Endothelial cell of umbilical vein (primary cell): Measurements from ENCODE around the gene SULT1C4. TPM values are rescaled to one million over a fixed set of nuclear protein-coding genes. Genes with fewer than 3 reads are reported as not detected.

ENCODE experiments used
- BruUV-seq: library from RNA; stranded (reverse); fragments of 400-500 nt; replicated peaks from 2 replicates; lab custom pipeline; 2021; lab: Mats Ljungman, UMichigan
- CTCF ChIA-PET: fragments of 300-600, 350-600 bp; sonication (Branson Sonifier 250); formaldehyde crosslinking; loops from one replicate; lab custom pipeline; 2021; ENCODE audit warnings: antibody characterized with exemption, inconsistent platforms; lab: Charles Lee
- POLR2A ChIA-PET: fragments of 300-600, 350-600 bp; sonication (Branson Sonifier 250); formaldehyde crosslinking; loops from one replicate; lab custom pipeline; 2021; ENCODE audit warnings: antibody characterized with exemption, inconsistent platforms; lab: Charles Lee
- DNase-seq: peaks from one replicate; pipeline ENCODE4 v3.0.0-alpha.2; 2011; ENCODE audit warnings: low read depth, low spot score
- FAIRE-seq: peaks from 2 replicates; lab custom pipeline; 2011; peaks lifted over from hg19 to GRCh38; lab: Jason Lieb, UNC
- H2AFZ ChIP-seq: 2 replicates; pipeline ENCODE4 v1.6.0; 2012; ENCODE audit warnings: low read depth, low read length, control low read depth, inconsistent platforms
- H3K27ac ChIP-seq: 2 replicates; pipeline ENCODE4 v1.5.1; 2011; ENCODE audit warnings: low read depth, mild to moderate bottlenecking, control low read depth, low read length, moderate library complexity; ENCODE audit not compliant: insufficient read depth
- H3K27me3 ChIP-seq, 2 experiments: 2 replicates each; pipeline versions ENCODE4 v1.6.0 to v1.6.1; 2011; ENCODE audit warnings: low read length in 2 of 2, mixed read lengths in 1 of 2; ENCODE audit not compliant: control insufficient read depth in 2 of 2, insufficient read depth in 2 of 2
- H3K36me3 ChIP-seq, 2 experiments: 2 replicates in 1 of 2; 3 replicates in 1 of 2; pipeline ENCODE4 v1.5.1; 2011; ENCODE audit warnings: low read length in 2 of 2, mild to moderate bottlenecking in 1 of 2, moderate library complexity in 1 of 2; ENCODE audit not compliant: control insufficient read depth in 2 of 2, insufficient read depth in 2 of 2; ENCODE audit errors: extremely low read depth in 1 of 2
- H3K4me1 ChIP-seq: 3 replicates; pipeline ENCODE4 v1.5.1; 2011; ENCODE audit warnings: mild to moderate bottlenecking, low read length; ENCODE audit not compliant: control insufficient read depth, insufficient read depth; ENCODE audit errors: extremely low read depth
- H3K4me2 ChIP-seq: 2 replicates; pipeline ENCODE4 v1.6.1; 2011; ENCODE audit warnings: low read length, control low read depth, mixed read lengths; ENCODE audit not compliant: insufficient read depth
- H3K4me3 ChIP-seq, 3 experiments: fragments of 200-600 bp in 1 of 3; sonication (generic), shearing (Covaris generic) in 1 of 3; replicated peaks in 1 of 3; 2 replicates each; pipeline ENCODE4 v1.5.1; 2011 to 2016; ENCODE audit warnings: control low read depth in 3 of 3, low read length in 3 of 3, mild to moderate bottlenecking in 2 of 3, inconsistent platforms in 1 of 3, low read depth in 1 of 3, moderate library complexity in 1 of 3; ENCODE audit not compliant: insufficient read depth in 1 of 3
- H3K79me2 ChIP-seq: 2 replicates; pipeline ENCODE4 v1.6.0; 2012; ENCODE audit warnings: low read length, inconsistent platforms; ENCODE audit not compliant: control insufficient read depth, insufficient read depth
- H3K9ac ChIP-seq: replicated peaks from 2 replicates; pipeline ENCODE3; 2011; ENCODE audit warnings: low read length, control low read depth; ENCODE audit not compliant: insufficient read depth; ENCODE audit errors: extremely low read depth
- H3K9me1 ChIP-seq: replicated peaks from 3 replicates; pipeline ENCODE4 v1.6.0; 2011; ENCODE audit warnings: mild to moderate bottlenecking, low read length; ENCODE audit not compliant: control insufficient read depth, insufficient read depth; ENCODE audit errors: extremely low read depth
- H3K9me3 ChIP-seq: replicated peaks from 2 replicates; pipeline ENCODE4 v1.5.1; 2012; ENCODE audit warnings: low read length, inconsistent platforms; ENCODE audit not compliant: control insufficient read depth, insufficient read depth
- H4K20me1 ChIP-seq: replicated peaks from 2 replicates; pipeline ENCODE3; 2011; ENCODE audit warnings: mild to moderate bottlenecking, low read length; ENCODE audit not compliant: control insufficient read depth, insufficient read depth; ENCODE audit errors: extremely low read depth
- CTCF ChIP-seq, 2 donors: IDR thresholded peaks; 1 replicate in 1 of 2; 2 replicates in 1 of 2; pipeline ENCODE4 v1.5.1; 2011; ENCODE audit warnings: low read length in 2 of 2, mild to moderate bottlenecking in 2 of 2, moderate library complexity in 2 of 2, control low read depth in 1 of 2, inconsistent platforms in 1 of 2, low read depth in 1 of 2; ENCODE audit not compliant: insufficient read depth in 1 of 2; ENCODE audit errors: extremely low read depth in 1 of 2
- EZH2 ChIP-seq: IDR thresholded peaks from 2 replicates; pipeline ENCODE4 v1.6.1; 2012; ENCODE audit warnings: borderline replicate concordance, low read depth, mild to moderate bottlenecking, moderate library complexity, low read length, inconsistent platforms; ENCODE audit not compliant: severe bottlenecking
- FOS ChIP-seq: IDR thresholded peaks from 2 replicates; pipeline ENCODE4 v1.6.1; 2011; ENCODE audit warnings: mild to moderate bottlenecking, low read length, moderate library complexity, borderline replicate concordance; ENCODE audit not compliant: insufficient read depth
- GATA2 ChIP-seq: IDR thresholded peaks from 2 replicates; pipeline ENCODE4 v1.7.0; 2011; ENCODE audit warnings: low read depth, mild to moderate bottlenecking, moderate library complexity, mixed read lengths, low read length; ENCODE audit not compliant: insufficient read length, insufficient read depth
- JUN ChIP-seq: IDR thresholded peaks from 2 replicates; pipeline ENCODE4 v1.6.1; 2011; ENCODE audit warnings: borderline replicate concordance, low read depth; ENCODE audit not compliant: insufficient read length, insufficient read depth
- MAX ChIP-seq: IDR thresholded peaks from 2 replicates; pipeline ENCODE4 v1.6.1; 2011; ENCODE audit not compliant: insufficient read depth, insufficient read length
- MYC ChIP-seq: IDR thresholded peaks from one replicate; pipeline ENCODE4 v1.6.1; 2011; ENCODE audit warnings: mild to moderate bottlenecking, low read depth, low read length
- POLR2A ChIP-seq: IDR thresholded peaks from 2 replicates; pipeline ENCODE4 v1.6.1; 2012; ENCODE audit warnings: low read depth, mild to moderate bottlenecking, control low read depth, low read length
- POLR2AphosphoS5 ChIP-seq: IDR thresholded peaks from 2 replicates; pipeline ENCODE4 v1.6.1; 2012; ENCODE audit warnings: low read depth, mild to moderate bottlenecking, control low read depth, low read length, moderate library complexity; ENCODE audit not compliant: insufficient read depth
- dilution Hi-C: fragments of 300-500 bp; cut with MboI; formaldehyde crosslinking; loops from one replicate; pipeline ENCODE4 v1.15.0; 2019; ENCODE audit warnings: low sequenced_read_pairs; ENCODE audit not compliant: extremely low pct_ligation_motif_present
- intact Hi-C: fragments of 100-400 bp; cut with micrococcal nuclease; formaldehyde crosslinking; loops from one replicate; pipeline ENCODE4 v1.10.0; 2022
- polyA plus RNA-seq, 4 experiments: library from polyadenylated mRNA; depleted of rRNA in 3 of 4; stranded (reverse) in 3 of 4; unstranded in 1 of 4; fragments of >200 nt; gene quantifications; 2 replicates each; pipeline versions ENCODE4 v1.2.1 to v1.2.3, GENCODE V29; 2011 to 2012; ENCODE audit warnings: missing spikeins in 1 of 4
- total RNA-seq: library from RNA; stranded (reverse); gene quantifications from 2 replicates; pipeline ENCODE4 v1.2.3, GENCODE V29; 2021

The SULT1C4 gene
- total and polyA plus RNA-seq, 2 donors (not counting 3 experiments of a cell fraction or from before 2014, with no cell fraction given): 17.2 to 29.3 TPM

GRCh38 chr2:108401800-108402199 is 24.0 kb downstream of the SULT1C4 start:
- DNase-seq (no peak), FAIRE-seq (no peak)
- no peaks in the 10 kb centered on the region for H3K36me3 ChIP-seq
- TF ChIP-seq FOS (no peak), MAX (no peak), CTCF (IDR thresholded peaks at IDR 0.05; ENCODE audit: extremely low read depth in 1 of 2, insufficient read depth in 1 of 2, low read depth in 1 of 2, low read length in 2 of 2) (no peak), GATA2 (no peak), POLR2AphosphoS5 (no peak), EZH2 (no peak), JUN (no peak), MYC (no peak), POLR2A (no peak)
- no peak overlapping the region for H3K27ac ChIP-seq
- no peaks in the 10 kb centered on the region for H4K20me1 ChIP-seq
- CTCF ChIA-PET: interaction anchor here (0.7 to 0.8 kb wide), 3 partner anchors 11 to 60 kb away, joined by 3 to 4 read pairs (median 3); no protein-coding TSS in a partner anchor
- intact Hi-C loops: no loop called here
- no peaks in the 10 kb centered on the region for H3K79me2 ChIP-seq
- no peaks in the 10 kb centered on the region for H3K4me1 ChIP-seq
- POLR2A ChIA-PET: no interaction called here
- no peaks in the 10 kb centered on the region for H3K9me1 ChIP-seq
- H3K4me3 ChIP-seq: no peak overlapping the region
- no peaks in the 10 kb centered on the region for H3K9me3 ChIP-seq
- BruUV-seq: no TSS peak
- dilution Hi-C loops: no loop called here
- H3K27me3 ChIP-seq: peaks cover 0 to 7% of the 10 kb centered on the region in 2 experiments
- no peak overlapping the region for H3K9ac ChIP-seq
- no peak overlapping the region for H3K4me2 ChIP-seq
- H2AFZ ChIP-seq: no peak overlapping the region
